Suprapubic skin (tissue), 4 donors: ENCODE measurements around the gene LRRC8E. TPM values are rescaled to one million over a fixed set of nuclear protein-coding genes. Genes with fewer than 3 reads are reported as not detected.

ENCODE experiments used
- DNase-seq, 2 donors: peaks; one replicate each; pipeline ENCODE4 v3.0.0-alpha.2; 2019; ENCODE audit warnings: low spot score in 2 of 2
- H3K27ac ChIP-seq: fragments of 200-600 bp; sonication (generic); one replicate; pipeline ENCODE4 v1.5.1; 2019
- H3K27me3 ChIP-seq: fragments of 200-600 bp; sonication (generic); one replicate; pipeline ENCODE4 v1.5.1; 2019
- H3K36me3 ChIP-seq: fragments of 200-600 bp; sonication (generic); one replicate; pipeline ENCODE4 v1.5.1; 2019
- H3K4me1 ChIP-seq: fragments of 200-600 bp; sonication (generic); one replicate; pipeline ENCODE4 v1.5.1; 2019
- H3K4me3 ChIP-seq: fragments of 200-600 bp; sonication (generic); one replicate; pipeline ENCODE4 v1.5.1; 2019; ENCODE audit warnings: mild to moderate bottlenecking
- H3K9me3 ChIP-seq: fragments of 200-600 bp; sonication (generic); one replicate; pipeline ENCODE4 v1.5.1; 2019
- CTCF ChIP-seq, 2 donors: fragments of 200-600 bp in 1 of 2; fragments of 450-650 bp in 1 of 2; sonication (generic) in 1 of 2; IDR thresholded peaks; one replicate each; pipeline ENCODE4 v1.5.1; 2016 to 2019; ENCODE audit warnings: antibody characterized with exemption in 2 of 2, mild to moderate bottlenecking in 1 of 2, moderate library complexity in 1 of 2
- EP300 ChIP-seq: sonication (generic); formaldehyde crosslinking; IDR thresholded peaks from one replicate; pipeline ENCODE4 v1.6.1; 2017; ENCODE audit warnings: antibody characterized with exemption
- POLR2A ChIP-seq, 2 donors: fragments of 450-650 bp; IDR thresholded peaks; one replicate each; pipeline ENCODE4 v1.6.1; 2017; ENCODE audit warnings: antibody characterized with exemption in 2 of 2, mild to moderate bottlenecking in 2 of 2, moderate library complexity in 2 of 2
- POLR2AphosphoS5 ChIP-seq, 3 donors: sonication (generic); formaldehyde crosslinking; IDR thresholded peaks; one replicate each; pipeline ENCODE4 v1.6.1; 2017; ENCODE audit warnings: antibody characterized with exemption in 3 of 3
- WGBS: methylation state at CpG from one replicate; pipeline ENCODE4 v1.1.5; 2018; 5-methylcytosine and 5-hydroxymethylcytosine counted together
- total RNA-seq, 4 donors: library from RNA; depleted of rRNA; stranded (reverse); fragments of >200 nt; gene quantifications; one replicate each; pipeline ENCODE4 v1.1.0, GENCODE V29; 2016

Gene LRRC8E
- total RNA-seq, 4 donors from 2014 or later, result 15.2 to 41.6 (median 30.9) TPM

GRCh38 chr19:7869910-7870511 is 18.3 kb upstream of the LRRC8E start:
- H3K4me1 ChIP-seq, result peaks cover 73% of the 10 kb centered on the region
- no peaks in the 10 kb centered on the region for H3K9me3 ChIP-seq
- TF ChIP-seq POLR2A (IDR thresholded peaks at IDR 0.05) (no peak), POLR2AphosphoS5 (IDR thresholded peaks at IDR 0.05) (no peak)
- peak overlapping the region; percentile 51 for H3K4me3 ChIP-seq
- peak overlapping the region; percentile 77 for H3K27ac ChIP-seq
- DNase-seq, result peak in 1 of 2 donors; percentile 87
- H3K27me3 ChIP-seq, result peaks cover 38% of the 10 kb centered on the region
- WGBS, result 7% methylated on average over 20 of the region's 30 CpGs
- no peaks in the 10 kb centered on the region for H3K36me3 ChIP-seq

- Histone ChIP-seq H3K27ac (peak overlapping the region; percentile 59), H3K9me3 (no peaks in the 10 kb centered on the region), H3K27me3 (peaks cover 40% of the 10 kb centered on the region), H3K4me1 (peaks cover 70% of the 10 kb centered on the region), H3K36me3 (no peaks in the 10 kb centered on the region), H3K4me3 (peak overlapping the region; percentile 28)
- 34% methylated on average over 11 of the region's 11 CpGs for WGBS
- peak in 1 of 2 donors; percentile 88 for DNase-seq
- no peak for TF ChIP-seq POLR2A (IDR thresholded peaks at IDR 0.05)
- no peak for TF ChIP-seq POLR2AphosphoS5 (IDR thresholded peaks at IDR 0.05)
- TF ChIP-seq CTCF (IDR thresholded peaks at IDR 0.05), result no peak
- no peak for TF ChIP-seq EP300
These were observed 17.5 kb upstream of the LRRC8E start for GRCh38 chr19:7870571-7871436.

- 4% methylated on average over 32 of the region's 33 CpGs for WGBS
- peak; percentile 93 to 94 for DNase-seq
- H3K4me3 ChIP-seq, result peak overlapping the region; percentile 28
- peak overlapping the region; percentile 59 for H3K27ac ChIP-seq
- TF ChIP-seq EP300, result no peak
- TF ChIP-seq POLR2AphosphoS5 (IDR thresholded peaks at IDR 0.05), result no peak
- TF ChIP-seq CTCF (IDR thresholded peaks at IDR 0.05), result no peak
- no peak for TF ChIP-seq POLR2A (IDR thresholded peaks at IDR 0.05)
- peaks cover 40% of the 10 kb centered on the region for H3K27me3 ChIP-seq
- peaks cover 61% of the 10 kb centered on the region for H3K4me1 ChIP-seq
- H3K9me3 ChIP-seq, result no peaks in the 10 kb centered on the region
- H3K36me3 ChIP-seq, result no peaks in the 10 kb centered on the region
These were observed 16.6 kb upstream of the LRRC8E start for GRCh38 chr19:7871437-7872305.

- no peak overlapping the region for H3K27ac ChIP-seq
- WGBS, result 70% methylated on average over 15 of the region's 47 CpGs
- DNase-seq, result no peak
- H3K9me3 ChIP-seq, result no peaks in the 10 kb centered on the region
- peak overlapping the region; percentile 28 for H3K4me3 ChIP-seq
- TF ChIP-seq CTCF (IDR thresholded peaks at IDR 0.05) (no peak), POLR2AphosphoS5 (IDR thresholded peaks at IDR 0.05) (no peak), POLR2A (IDR thresholded peaks at IDR 0.05) (no peak), EP300 (no peak)
- peaks cover 38% of the 10 kb centered on the region for H3K27me3 ChIP-seq
- H3K36me3 ChIP-seq, result no peaks in the 10 kb centered on the region
- peaks cover 58% of the 10 kb centered on the region for H3K4me1 ChIP-seq
These were observed 15.8 kb upstream of the LRRC8E start for GRCh38 chr19:7872306-7873204.
